ENCODE data around the gene CEP192. TPM values are rescaled to one million over a fixed set of nuclear protein-coding genes. Genes with fewer than 3 reads are reported as not detected.

The CEP192 gene
- polyA plus RNA-seq, 4 donors = 32.0 to 52.1 (median 37.5) TPM

- DNase-seq (ENCODE audit: low read depth in 4 of 4, low spot score in 3 of 4) = no peak
Measured at GRCh38 chr18:13136056-13136903, 145.1 kb downstream of the CEP192 start.

- no peak for DNase-seq (ENCODE audit: low read depth in 4 of 4, low spot score in 3 of 4)
Measured at GRCh38 chr18:13136904-13137669, 145.9 kb downstream of the CEP192 start.

DNA sequence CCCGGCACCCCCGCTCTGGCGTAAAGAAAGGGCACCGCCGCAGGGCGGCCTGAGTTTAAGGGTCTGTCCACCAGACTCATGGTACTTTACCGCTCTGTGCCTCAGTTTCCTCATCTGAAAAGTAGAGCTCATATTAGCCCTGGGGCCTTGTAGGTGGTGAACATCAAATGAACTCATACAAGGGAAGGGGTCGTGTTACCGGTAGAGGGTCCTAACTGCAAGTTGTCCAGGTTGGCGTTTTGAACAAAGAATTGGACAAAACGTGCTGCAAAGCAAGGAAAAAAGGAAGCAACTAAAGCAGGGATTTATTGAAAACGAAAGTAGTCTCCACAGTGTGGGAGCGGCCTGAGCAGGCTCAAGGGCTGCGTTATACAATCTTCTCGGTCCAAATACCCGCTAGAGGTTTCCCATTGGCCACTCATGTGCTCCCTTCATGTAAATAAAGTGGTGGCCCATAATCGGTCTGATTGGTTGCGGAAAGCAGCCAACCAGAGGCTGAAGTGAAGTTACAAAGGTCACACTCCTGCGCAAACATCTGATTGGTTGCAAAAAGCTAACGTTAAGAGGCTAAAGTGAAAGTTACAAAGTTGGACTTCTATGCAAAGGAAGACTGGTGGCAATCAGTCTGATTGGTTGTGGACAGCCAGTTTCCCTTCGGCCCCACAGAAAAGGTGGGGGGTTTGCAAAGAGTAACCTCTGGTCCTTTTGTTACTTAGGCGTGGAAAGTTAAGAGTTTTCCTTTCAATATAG is 146.7 kb downstream of the CEP192 start:
- DNase-seq (ENCODE audit: low read depth in 4 of 4, low spot score in 3 of 4) = no peak

- DNase-seq (ENCODE audit: low read depth in 4 of 4, low spot score in 3 of 4) = no peak
Measured at GRCh38 chr18:13138420-13139139, 147.4 kb downstream of the CEP192 start.

DNA sequence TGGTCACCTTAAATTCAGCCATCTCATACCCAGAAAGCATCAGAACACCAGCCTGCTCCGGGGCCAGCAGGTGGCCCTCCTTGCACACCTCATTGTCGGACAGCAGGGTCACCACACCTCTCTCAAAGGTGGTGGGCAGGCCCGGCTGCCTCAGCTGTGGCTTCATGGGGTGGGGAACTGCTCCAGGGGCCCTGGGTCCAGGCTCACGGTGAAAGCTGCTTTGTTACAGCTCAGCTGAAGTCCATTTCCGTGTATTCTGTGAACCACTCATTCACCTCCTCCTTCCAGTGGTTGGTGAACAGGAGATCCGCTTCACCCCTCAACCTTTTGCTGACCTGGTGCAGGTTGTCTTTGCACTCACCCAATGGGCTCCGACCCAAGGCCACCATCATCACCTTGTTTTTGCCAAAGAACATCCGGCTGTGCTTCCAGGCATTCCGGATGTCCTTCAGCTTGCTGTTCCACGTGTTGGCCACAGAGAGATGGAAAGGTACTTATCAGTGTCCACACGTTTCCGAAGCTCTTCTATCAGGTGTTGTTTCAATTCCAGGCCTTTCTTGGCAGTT is 148.8 kb downstream of the CEP192 start:
- DNase-seq (ENCODE audit: low read depth in 4 of 4, low spot score in 3 of 4) = no peak

DNA sequence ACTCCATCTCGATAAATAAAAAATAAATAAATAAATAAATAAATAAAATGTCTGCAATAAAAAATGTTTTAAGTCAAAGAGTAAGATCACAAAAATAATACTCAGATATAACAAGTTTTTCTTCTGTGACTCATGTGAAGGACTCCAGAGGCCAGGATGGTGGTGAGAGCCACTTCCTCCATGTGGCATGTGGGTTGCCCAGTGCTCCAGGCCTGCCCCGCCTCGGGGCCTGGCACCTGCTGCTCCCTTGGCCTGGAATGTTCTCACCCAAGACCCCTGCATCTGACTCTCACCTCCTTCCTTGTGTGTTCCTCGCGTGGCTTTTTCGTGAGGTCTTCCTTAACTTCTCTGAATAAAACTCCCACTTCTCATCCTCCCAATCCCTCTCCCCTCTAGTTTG is 150.0 kb downstream of the CEP192 start:
- DNase-seq (ENCODE audit: low read depth in 4 of 4, low spot score in 3 of 4) = no peak

DNA sequence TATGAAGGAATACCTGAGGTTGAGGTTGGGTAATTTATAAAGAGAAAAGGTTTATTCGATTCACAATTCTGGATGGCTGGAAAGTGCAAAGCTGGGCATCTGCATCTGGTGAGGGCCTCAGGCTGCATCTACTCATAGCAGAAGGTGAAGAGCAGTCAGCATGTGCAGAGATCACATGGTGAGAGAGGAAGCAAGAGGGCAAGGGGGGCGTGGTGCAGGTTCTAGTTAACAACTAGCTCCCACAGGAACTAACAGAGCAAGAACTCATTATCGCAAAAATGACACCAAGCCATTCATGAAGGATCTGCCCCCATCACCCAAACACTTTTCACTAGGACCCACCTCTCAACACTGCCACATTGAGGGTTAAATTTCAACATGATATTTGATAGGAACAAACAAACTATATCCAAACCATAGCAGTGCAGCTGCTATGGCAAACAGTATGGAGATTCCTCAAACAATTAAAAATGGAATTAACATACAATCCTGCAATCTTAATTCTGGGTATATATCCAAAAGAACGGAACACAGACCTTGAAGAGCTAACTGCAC is 154.6 kb downstream of the CEP192 start:
- DNase-seq (ENCODE audit: low read depth in 4 of 4, low spot score in 3 of 4) = no peak

DNA sequence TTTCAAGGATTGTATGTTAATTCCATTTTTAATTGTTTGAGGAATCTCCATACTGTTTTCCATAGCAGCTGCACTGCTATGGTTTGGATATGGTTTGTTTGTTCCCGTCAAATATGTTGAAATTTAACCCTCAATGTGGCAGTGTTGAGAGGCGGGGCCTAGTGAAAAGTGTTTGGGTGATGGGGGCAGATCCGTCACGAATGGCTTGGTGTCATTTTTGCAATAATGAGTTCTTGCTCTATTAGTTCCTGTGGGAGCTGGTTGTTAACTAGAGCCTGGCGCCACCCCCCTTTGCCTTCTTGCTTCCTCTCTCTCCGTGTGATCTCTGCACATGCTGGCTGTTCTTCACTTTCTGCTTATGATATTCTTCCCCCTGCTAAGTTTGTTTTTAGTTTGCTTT is 156.0 kb downstream of the CEP192 start:
- no peak for DNase-seq (ENCODE audit: low read depth in 4 of 4, low spot score in 3 of 4)

DNA sequence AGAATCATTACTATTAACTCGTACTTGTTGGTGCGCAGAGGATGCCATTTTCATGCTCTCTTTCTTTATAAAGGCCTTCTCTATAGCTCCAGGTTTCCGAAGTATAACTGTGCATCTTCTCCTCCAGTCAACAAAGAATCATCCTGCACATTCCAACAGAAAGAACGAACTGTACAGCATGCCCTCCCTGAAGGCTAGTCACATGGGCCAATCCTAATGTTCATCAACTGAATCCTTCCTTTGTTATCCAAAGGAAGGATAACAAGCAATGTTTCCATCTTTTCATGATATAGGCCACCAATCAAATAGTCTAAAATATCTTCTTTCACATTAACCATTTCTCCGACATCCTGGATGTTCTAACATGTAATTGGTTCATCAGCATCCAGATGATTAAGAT is 160.5 kb downstream of the CEP192 start:
- no peak for DNase-seq (ENCODE audit: low read depth in 4 of 4, low spot score in 3 of 4)

DNA sequence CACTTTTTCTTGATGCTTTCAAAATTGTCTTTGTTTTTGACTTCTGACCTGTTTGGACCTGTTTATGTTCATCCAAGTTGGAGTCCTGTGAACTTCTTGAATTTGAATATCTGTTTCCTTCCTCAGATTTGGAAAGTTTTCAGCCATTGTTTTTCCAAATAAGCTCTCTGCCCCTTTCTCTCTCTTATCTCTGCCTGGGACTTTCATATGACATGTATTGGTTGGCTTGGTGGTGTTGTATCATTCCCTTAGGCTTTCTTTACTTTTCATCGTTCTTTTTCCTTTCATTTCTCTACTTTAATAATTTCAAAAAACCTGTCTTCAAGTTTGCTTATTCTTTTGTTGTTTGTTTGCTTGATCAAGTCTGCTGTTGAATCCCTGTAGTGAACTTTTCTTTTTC is 167.3 kb downstream of the CEP192 start:
- DNase-seq (ENCODE audit: low read depth in 4 of 4, low spot score in 3 of 4) = no peak

DNA sequence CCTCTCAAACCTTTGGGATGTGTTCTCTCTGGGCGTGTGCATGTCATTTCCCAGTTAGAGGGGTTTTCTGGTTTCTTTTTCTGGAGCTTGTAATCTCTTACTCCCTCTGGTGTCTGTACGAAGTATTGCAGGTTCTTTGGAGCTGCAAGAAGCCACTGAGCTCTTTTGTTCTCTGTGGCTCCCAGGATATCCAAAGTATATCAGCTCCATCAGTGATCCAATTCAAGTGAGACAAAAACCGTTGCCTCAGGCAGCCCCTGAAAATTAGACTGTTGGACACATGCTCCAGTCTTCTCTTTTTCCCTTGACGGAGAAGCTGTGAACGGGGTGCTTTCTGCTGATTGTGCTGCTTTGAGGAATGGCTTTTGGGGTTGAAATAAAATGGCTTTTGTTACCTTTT is 168.4 kb downstream of the CEP192 start:
- no peak for DNase-seq (ENCODE audit: low read depth in 4 of 4, low spot score in 3 of 4)

- no peak for DNase-seq (ENCODE audit: low read depth in 4 of 4, low spot score in 3 of 4)
Measured at GRCh38 chr18:13161276-13161899, 170.2 kb downstream of the CEP192 start.

GRCh38 chr18:13163167-13163927 is 172.2 kb downstream of the CEP192 start:
- no peak for DNase-seq (ENCODE audit: low read depth in 4 of 4, low spot score in 3 of 4)

GRCh38 chr18:13164406-13164805 is 173.2 kb downstream of the CEP192 start:
- no peak for DNase-seq (ENCODE audit: low read depth in 4 of 4, low spot score in 3 of 4)

DNA sequence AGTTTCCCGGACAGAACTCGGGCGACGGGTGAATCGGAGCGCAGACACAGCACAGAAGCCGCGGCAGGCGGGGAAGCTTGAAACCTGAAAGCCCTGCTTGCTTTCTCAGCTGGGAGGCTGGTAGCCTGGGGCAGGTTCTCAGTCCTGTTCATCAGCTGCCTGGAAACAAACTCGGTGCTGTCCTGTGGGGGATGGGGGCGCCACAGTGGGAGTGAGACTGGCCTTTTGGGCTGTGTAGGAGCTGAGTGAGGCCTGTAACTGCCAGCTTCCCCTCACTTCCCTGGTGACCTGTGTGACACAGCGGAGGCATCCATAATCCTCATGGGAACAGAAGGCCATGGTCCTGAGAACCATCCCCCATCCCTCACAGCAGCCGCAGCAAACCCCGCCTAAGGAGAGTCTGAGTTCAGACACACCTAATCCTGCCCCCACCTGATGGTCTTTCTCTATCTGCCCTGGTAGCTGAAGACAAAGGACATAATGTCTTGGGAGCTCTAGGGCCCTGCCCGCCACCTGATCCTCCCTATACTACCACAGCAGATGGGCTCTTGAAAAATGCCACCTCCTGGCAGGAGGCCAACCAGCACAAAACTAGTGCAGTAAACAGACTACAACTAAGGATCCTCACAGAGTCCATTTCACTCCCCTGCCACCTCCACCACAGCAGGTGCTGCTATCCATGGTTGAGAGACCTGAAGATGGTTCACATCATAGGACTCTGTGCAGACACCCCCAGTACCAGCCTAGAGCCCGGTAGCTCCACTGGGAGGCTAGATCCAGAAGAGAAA is 174.7 kb downstream of the CEP192 start:
- no peak for DNase-seq (ENCODE audit: low read depth in 4 of 4, low spot score in 3 of 4)

DNA sequence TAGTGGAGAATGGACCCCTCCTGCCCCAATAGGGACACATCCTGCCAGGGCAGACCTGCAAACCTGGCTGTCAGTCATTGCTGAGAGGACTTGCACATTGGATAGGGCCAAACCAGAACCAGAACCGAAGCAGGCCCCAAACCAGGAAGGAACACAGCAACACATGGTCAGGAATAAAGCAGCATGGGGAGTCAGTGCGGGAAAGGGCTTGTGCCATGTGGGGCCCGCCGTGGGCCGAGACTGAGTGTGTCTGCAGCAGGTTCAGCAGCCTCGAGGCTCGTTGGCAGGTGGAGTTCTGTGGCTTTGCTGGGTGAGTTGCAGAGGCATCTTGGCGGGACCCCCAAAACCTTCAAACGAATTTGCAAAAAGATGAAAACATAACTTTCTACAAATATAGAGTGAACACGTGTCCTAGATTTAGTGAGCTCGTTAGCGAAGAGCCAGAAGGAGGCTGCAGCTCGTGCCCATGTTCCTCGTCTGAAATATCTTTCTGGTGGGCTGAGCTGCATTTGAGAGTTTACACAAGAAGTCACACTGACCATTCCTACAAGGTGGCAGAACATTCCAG is 182.5 kb downstream of the CEP192 start:
- no peak for DNase-seq (ENCODE audit: low read depth in 4 of 4, low spot score in 3 of 4)
